ENCODE data around the gene SLC50A1. TPM values are rescaled to one million over a fixed set of nuclear protein-coding genes. Genes with fewer than 3 reads are reported as not detected.
A peak's percentile ranks its signal among the peaks of the same experiment; 100 is the strongest.

Gene SLC50A1
- total and polyA plus RNA-seq, 9 of the 15 experiments (the other 6 are each of a cell fraction or from before 2014, with no cell fraction given), result 46.5 to 132 (median 91.9) TPM

DNA sequence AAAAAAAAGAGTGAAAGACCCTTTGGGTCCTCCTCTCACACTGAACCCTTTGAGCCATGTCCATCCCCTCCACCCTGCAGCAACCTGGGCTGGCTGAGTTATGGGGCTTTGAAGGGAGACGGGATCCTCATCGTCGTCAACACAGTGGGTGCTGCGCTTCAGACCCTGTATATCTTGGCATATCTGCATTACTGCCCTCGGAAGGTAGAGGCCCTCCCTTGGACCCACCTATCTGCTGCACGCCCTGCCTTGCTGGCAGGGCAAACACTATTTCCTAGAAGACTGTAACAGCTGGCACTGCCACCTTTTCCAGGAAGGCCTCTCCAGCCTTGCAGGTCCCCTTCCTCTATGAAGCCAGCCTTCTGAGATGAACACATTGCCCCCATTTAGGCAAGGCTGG, 1.1 kb downstream of the SLC50A1 start (continued):
- no peak for TF ChIP-seq ZNF436 (CRISPR knock-in tag; IDR thresholded peaks at IDR 0.05)
- TF ChIP-seq TRIM24 (IDR thresholded peaks at IDR 0.05), result no peak
- TF ChIP-seq CEBPB (tag; IDR thresholded peaks at IDR 0.05), result no peak
- TF ChIP-seq, protein P1, sequence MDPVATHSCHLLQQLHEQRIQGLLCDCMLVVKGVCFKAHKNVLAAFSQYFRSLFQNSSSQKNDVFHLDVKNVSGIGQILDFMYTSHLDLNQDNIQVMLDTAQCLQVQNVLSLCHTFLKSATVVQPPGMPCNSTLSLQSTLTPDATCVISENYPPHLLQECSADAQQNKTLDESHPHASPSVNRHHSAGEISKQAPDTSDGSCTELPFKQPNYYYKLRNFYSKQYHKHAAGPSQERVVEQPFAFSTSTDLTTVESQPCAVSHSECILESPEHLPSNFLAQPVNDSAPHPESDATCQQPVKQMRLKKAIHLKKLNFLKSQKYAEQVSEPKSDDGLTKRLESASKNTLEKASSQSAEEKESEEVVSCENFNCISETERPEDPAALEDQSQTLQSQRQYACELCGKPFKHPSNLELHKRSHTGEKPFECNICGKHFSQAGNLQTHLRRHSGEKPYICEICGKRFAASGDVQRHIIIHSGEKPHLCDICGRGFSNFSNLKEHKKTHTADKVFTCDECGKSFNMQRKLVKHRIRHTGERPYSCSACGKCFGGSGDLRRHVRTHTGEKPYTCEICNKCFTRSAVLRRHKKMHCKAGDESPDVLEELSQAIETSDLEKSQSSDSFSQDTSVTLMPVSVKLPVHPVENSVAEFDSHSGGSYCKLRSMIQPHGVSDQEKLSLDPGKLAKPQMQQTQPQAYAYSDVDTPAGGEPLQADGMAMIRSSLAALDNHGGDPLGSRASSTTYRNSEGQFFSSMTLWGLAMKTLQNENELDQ (CRISPR knock-in tag; IDR thresholded peaks at IDR 0.05; ENCODE audit: borderline replicate concordance), result no peak
- TF ChIP-seq FOSL1 (tag; conservative IDR thresholded peaks at IDR 0.05), result no peak
- TF ChIP-seq ZBTB7A (IDR thresholded peaks at IDR 0.05; ENCODE audit: borderline replicate concordance, control insufficient read depth, low read depth, low read length), result no peak
- TF ChIP-seq ZNF785 (CRISPR knock-in tag; IDR thresholded peaks at IDR 0.05), result no peak
- peak; percentile 3; the same call in 1 of the 2 replicates for TF ChIP-seq PML (IDR thresholded peaks at IDR 0.05; ENCODE audit: low read length)
- no peak for TF ChIP-seq CXXC5 (CRISPR knock-in tag; IDR thresholded peaks at IDR 0.05)
- no peak for TF ChIP-seq KDM2B (CRISPR knock-in tag; IDR thresholded peaks at IDR 0.05)
- TF ChIP-seq ZNF263 (CRISPR knock-in tag; IDR thresholded peaks at IDR 0.05; ENCODE audit: borderline replicate concordance), result 0 out of 2 replicates have a peak, but pooled peaks have one; percentile 9
- TF ChIP-seq ZNF668 (CRISPR knock-in tag; IDR thresholded peaks at IDR 0.05), result no peak
- TF ChIP-seq, protein P2, sequence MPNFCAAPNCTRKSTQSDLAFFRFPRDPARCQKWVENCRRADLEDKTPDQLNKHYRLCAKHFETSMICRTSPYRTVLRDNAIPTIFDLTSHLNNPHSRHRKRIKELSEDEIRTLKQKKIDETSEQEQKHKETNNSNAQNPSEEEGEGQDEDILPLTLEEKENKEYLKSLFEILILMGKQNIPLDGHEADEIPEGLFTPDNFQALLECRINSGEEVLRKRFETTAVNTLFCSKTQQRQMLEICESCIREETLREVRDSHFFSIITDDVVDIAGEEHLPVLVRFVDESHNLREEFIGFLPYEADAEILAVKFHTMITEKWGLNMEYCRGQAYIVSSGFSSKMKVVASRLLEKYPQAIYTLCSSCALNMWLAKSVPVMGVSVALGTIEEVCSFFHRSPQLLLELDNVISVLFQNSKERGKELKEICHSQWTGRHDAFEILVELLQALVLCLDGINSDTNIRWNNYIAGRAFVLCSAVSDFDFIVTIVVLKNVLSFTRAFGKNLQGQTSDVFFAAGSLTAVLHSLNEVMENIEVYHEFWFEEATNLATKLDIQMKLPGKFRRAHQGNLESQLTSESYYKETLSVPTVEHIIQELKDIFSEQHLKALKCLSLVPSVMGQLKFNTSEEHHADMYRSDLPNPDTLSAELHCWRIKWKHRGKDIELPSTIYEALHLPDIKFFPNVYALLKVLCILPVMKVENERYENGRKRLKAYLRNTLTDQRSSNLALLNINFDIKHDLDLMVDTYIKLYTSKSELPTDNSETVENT (CRISPR knock-in tag; IDR thresholded peaks at IDR 0.05), result 0 out of 2 replicates have a peak, but pooled peaks have one; percentile 26
- TF ChIP-seq HMGN3 (IDR thresholded peaks at IDR 0.05; ENCODE audit: borderline replicate concordance, extremely low read depth, insufficient read length, low read depth, low read length), result no peak
- TF ChIP-seq RBM25 (IDR thresholded peaks at IDR 0.05; ENCODE audit: low read depth, low read length, severe bottlenecking), result no peak
- TF ChIP-seq, protein P3, sequence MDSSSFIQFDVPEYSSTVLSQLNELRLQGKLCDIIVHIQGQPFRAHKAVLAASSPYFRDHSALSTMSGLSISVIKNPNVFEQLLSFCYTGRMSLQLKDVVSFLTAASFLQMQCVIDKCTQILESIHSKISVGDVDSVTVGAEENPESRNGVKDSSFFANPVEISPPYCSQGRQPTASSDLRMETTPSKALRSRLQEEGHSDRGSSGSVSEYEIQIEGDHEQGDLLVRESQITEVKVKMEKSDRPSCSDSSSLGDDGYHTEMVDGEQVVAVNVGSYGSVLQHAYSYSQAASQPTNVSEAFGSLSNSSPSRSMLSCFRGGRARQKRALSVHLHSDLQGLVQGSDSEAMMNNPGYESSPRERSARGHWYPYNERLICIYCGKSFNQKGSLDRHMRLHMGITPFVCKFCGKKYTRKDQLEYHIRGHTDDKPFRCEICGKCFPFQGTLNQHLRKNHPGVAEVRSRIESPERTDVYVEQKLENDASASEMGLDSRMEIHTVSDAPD (CRISPR knock-in tag; IDR thresholded peaks at IDR 0.05), result no peak
- no peak for TF ChIP-seq CBX2 (IDR thresholded peaks at IDR 0.05; ENCODE audit: insufficient read depth, low read length, poor library complexity, severe bottlenecking)
- TF ChIP-seq NR1H2 (CRISPR knock-in tag; IDR thresholded peaks at IDR 0.05), result no peak
- TF ChIP-seq, protein P4, sequence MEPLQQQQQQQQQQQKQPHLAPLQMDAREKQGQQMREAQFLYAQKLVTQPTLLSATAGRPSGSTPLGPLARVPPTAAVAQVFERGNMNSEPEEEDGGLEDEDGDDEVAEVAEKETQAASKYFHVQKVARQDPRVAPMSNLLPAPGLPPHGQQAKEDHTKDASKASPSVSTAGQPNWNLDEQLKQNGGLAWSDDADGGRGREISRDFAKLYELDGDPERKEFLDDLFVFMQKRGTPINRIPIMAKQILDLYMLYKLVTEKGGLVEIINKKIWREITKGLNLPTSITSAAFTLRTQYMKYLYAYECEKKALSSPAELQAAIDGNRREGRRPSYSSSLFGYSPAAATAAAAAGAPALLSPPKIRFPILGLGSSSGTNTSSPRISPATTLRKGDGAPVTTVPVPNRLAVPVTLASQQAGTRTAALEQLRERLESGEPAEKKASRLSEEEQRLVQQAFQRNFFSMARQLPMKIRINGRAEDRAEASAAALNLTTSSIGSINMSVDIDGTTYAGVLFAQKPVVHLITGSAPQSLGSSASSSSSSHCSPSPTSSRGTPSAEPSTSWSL (CRISPR knock-in tag; IDR thresholded peaks at IDR 0.05; ENCODE audit: borderline replicate concordance), result no peak
- TF ChIP-seq ATF7 (IDR thresholded peaks at IDR 0.05), result no peak
- no peak for TF ChIP-seq ZSCAN32 (CRISPR knock-in tag; IDR thresholded peaks at IDR 0.05)
- no peak for TF ChIP-seq PHF8 (IDR thresholded peaks at IDR 0.05; ENCODE audit: borderline replicate concordance, low read length)

All from K562 (cell line).